ENCODE data around the gene JAKMIP2. TPM values are rescaled to one million over a fixed set of nuclear protein-coding genes. Genes with fewer than 3 reads are reported as not detected.

JAKMIP2 gene
- total RNA-seq, 1 experiment from 2014 or later = 6.4 TPM

- Histone ChIP-seq H2BK20ac (ENCODE audit: low read depth, low read length, poor library complexity, severe bottlenecking) (no peak overlapping the region), H3K27ac (ENCODE audit: insufficient read length, low read depth, low read length) (peak overlapping the region; percentile 88), H3T11ph (ENCODE audit: low read length) (no peak overlapping the region), H3K9me3 (ENCODE audit: control insufficient read depth, low read depth, low read length) (no peaks in the 10 kb centered on the region), H3K79me1 (ENCODE audit: insufficient read depth, low read depth, low read length, poor library complexity, severe bottlenecking) (no peaks in the 10 kb centered on the region), H2BK15ac (ENCODE audit: low read depth, low read length) (no peak overlapping the region), H3K9ac (ENCODE audit: extremely low read depth, insufficient read length, low read length) (peak overlapping the region; percentile 55), H3K4ac (ENCODE audit: low read depth, low read length) (no peak overlapping the region), H3K18ac (ENCODE audit: insufficient read length, low read depth, low read length) (peak overlapping the region; percentile 32), H3K79me2 (ENCODE audit: insufficient read depth, low read length) (peaks cover 14% of the 10 kb centered on the region; the same call in 1 of the 2 replicates), H3K14ac (ENCODE audit: insufficient read depth, low read length) (no peak overlapping the region), H4K20me1 (ENCODE audit: control insufficient read depth, insufficient read depth, insufficient read length) (no peaks in the 10 kb centered on the region), H2BK5ac (ENCODE audit: insufficient read length, low read length) (no peak overlapping the region), H4K5ac (ENCODE audit: insufficient read length, low read depth, low read length) (no peak overlapping the region), H3K56ac (ENCODE audit: insufficient read length, low read depth, low read length) (no peak overlapping the region), H3K23ac (ENCODE audit: insufficient read length, low read depth, low read length) (no peak overlapping the region), H3K4me1 (ENCODE audit: insufficient read depth, low read length) (peaks cover 12% of the 10 kb centered on the region; the same call in 1 of the 2 replicates), H2BK12ac (ENCODE audit: insufficient read length, low read depth, low read length) (no peak overlapping the region), H3K4me2 (ENCODE audit: insufficient read depth, insufficient read length, low read length) (peak overlapping the region; percentile 88), H3K27me3 (ENCODE audit: insufficient read depth, low read length) (no peaks in the 10 kb centered on the region), H2AK5ac (ENCODE audit: insufficient read length, low read length) (no peak overlapping the region), H4K91ac (ENCODE audit: insufficient read length, low read depth, low read length) (no peak overlapping the region), H4K8ac (replicated peaks; ENCODE audit: insufficient read length, low read depth, low read length) (no peak overlapping the region), H2BK120ac (ENCODE audit: low read depth, low read length, poor library complexity, severe bottlenecking) (no peak overlapping the region), H3K23me2 (ENCODE audit: insufficient read length, low read depth, low read length, poor library complexity, severe bottlenecking) (peaks cover 4% of the 10 kb centered on the region), H2AFZ (ENCODE audit: low read length) (no peak overlapping the region)
- Mint-ChIP-seq H3K27me3 (ENCODE audit: low read depth) (no peaks in the 10 kb centered on the region), H3K4me3 (peak overlapping the region; percentile 71 to 88), H3K36me3 (ENCODE audit: insufficient read depth in 1 of 3, low read depth in 3 of 3) (peaks cover 29 to 42% (median 41%) of the 10 kb centered on the region in 3 experiments), H3K4me1 (peaks cover 63 to 66% of the 10 kb centered on the region in 2 experiments), H3K9me3 (no peaks in the 10 kb centered on the region), H3K27ac (peak overlapping the region; percentile 92 to 97 (median 97))
- TF ChIP-seq, protein P1, sequence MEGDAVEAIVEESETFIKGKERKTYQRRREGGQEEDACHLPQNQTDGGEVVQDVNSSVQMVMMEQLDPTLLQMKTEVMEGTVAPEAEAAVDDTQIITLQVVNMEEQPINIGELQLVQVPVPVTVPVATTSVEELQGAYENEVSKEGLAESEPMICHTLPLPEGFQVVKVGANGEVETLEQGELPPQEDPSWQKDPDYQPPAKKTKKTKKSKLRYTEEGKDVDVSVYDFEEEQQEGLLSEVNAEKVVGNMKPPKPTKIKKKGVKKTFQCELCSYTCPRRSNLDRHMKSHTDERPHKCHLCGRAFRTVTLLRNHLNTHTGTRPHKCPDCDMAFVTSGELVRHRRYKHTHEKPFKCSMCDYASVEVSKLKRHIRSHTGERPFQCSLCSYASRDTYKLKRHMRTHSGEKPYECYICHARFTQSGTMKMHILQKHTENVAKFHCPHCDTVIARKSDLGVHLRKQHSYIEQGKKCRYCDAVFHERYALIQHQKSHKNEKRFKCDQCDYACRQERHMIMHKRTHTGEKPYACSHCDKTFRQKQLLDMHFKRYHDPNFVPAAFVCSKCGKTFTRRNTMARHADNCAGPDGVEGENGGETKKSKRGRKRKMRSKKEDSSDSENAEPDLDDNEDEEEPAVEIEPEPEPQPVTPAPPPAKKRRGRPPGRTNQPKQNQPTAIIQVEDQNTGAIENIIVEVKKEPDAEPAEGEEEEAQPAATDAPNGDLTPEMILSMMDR (conservative IDR thresholded peaks at IDR 0.05) = no peak
- no CpG with 5 or more reads among the region's 2 CpGs for WGBS (ENCODE audit: extremely low coverage, insufficient read length, low lambda C conversion rate)
- DNase-seq = peak; percentile 60
Measured at GRCh38 chr5:147560718-147561331, 221.7 kb downstream of the JAKMIP2 start.
